GM18909 (cell line): Measurements from ENCODE around the gene KRTAP10-12.

ENCODE experiments used
- ATAC-seq: cut with Tn5 transposase; IDR thresholded peaks from one replicate; pipeline ENCODE4 v1.9.1; 2021; ENCODE audit warnings: mild to moderate bottlenecking; ENCODE audit not compliant: unreplicated experiment, poor library complexity

The KRTAP10-12 gene

GRCh38 chr21:44696572-44696971 lies 400 bp upstream of the KRTAP10-12 start:
- no peak for ATAC-seq

GRCh38 chr21:44697811-44698734 lies 1.1 kb downstream of the KRTAP10-12 start:
- no peak for ATAC-seq

GRCh38 chr21:44699502-44700001 lies 2.6 kb downstream of the KRTAP10-12 start:
- no peak for ATAC-seq

- ATAC-seq, result no peak
These were observed 3.4 kb downstream of the KRTAP10-12 start for GRCh38 chr21:44700101-44701022.

- ATAC-seq, result no peak
These were observed 4.0 kb downstream of the KRTAP10-12 start for GRCh38 chr21:44701023-44701400.

- ATAC-seq, result no peak
These were observed 4.6 kb downstream of the KRTAP10-12 start for GRCh38 chr21:44701541-44701940.

GRCh38 chr21:44702111-44702972 lies 5.4 kb downstream of the KRTAP10-12 start:
- no peak for ATAC-seq

GRCh38 chr21:44702973-44703730 lies 6.2 kb downstream of the KRTAP10-12 start:
- no peak for ATAC-seq

GRCh38 chr21:44703731-44704635 lies 7.0 kb downstream of the KRTAP10-12 start:
- no peak for ATAC-seq

- no peak for ATAC-seq
These were observed 7.6 kb downstream of the KRTAP10-12 start for GRCh38 chr21:44704636-44705001.

- ATAC-seq, result no peak
These were observed 9.2 kb downstream of the KRTAP10-12 start for GRCh38 chr21:44706026-44706705.

- no peak for ATAC-seq
These were observed 10.0 kb downstream of the KRTAP10-12 start for GRCh38 chr21:44706706-44707581.

- ATAC-seq, result no peak
These were observed 11.4 kb downstream of the KRTAP10-12 start for GRCh38 chr21:44708213-44708865.

GRCh38 chr21:44708866-44709425 lies 12.0 kb downstream of the KRTAP10-12 start:
- no peak for ATAC-seq

GRCh38 chr21:44709426-44710293 lies 12.7 kb downstream of the KRTAP10-12 start:
- ATAC-seq, result no peak
